Epithelial cell of prostate (primary cell): ENCODE measurements around the gene LMBRD2.

Experiments
- DNase-seq: peaks from one replicate; pipeline ENCODE4 v3.0.0-alpha.2; 2011; ENCODE audit warnings: low read depth, low spot score
- H3K27ac ChIP-seq: fragments of 450-650 bp; 2 replicates; pipeline ENCODE4 v1.5.1; 2017; ENCODE audit warnings: mild to moderate bottlenecking

The LMBRD2 gene

GRCh38 chr5:36056422-36056821, 95.3 kb downstream of the LMBRD2 start:
- H3K27ac ChIP-seq: no peak overlapping the region
- no peak for DNase-seq

GRCh38 chr5:36055984-36056383, 95.7 kb downstream of the LMBRD2 start:
- H3K27ac ChIP-seq: no peak overlapping the region
- DNase-seq: no peak

- DNase-seq: no peak
- no peak overlapping the region for H3K27ac ChIP-seq
These were observed 97.0 kb downstream of the LMBRD2 start for GRCh38 chr5:36054647-36055046.

- no peak overlapping the region for H3K27ac ChIP-seq
- no peak for DNase-seq
These were observed 99.1 kb downstream of the LMBRD2 start for GRCh38 chr5:36052538-36052937.

- H3K27ac ChIP-seq: no peak overlapping the region
- no peak for DNase-seq
These were observed 101.7 kb downstream of the LMBRD2 start for GRCh38 chr5:36049949-36050348.
